Muscle layer of colon (tissue), 2 donors: Measurements from ENCODE around the gene ARSH.
"Not testable (repeated sequence)": the region's sequence is repeated elsewhere in the genome, so short reads cannot be mapped to it uniquely, and the experiment has no call there.

ENCODE experiments used
- H3K27ac ChIP-seq: one replicate; pipeline ENCODE4 v1.7.0; 2013; ENCODE audit warnings: low read depth, mild to moderate bottlenecking, low read length, moderate library complexity
- H3K27me3 ChIP-seq, 2 donors: one replicate each; pipeline ENCODE4 v1.7.0; 2013; ENCODE audit warnings: low read length in 2 of 2, mild to moderate bottlenecking in 2 of 2; ENCODE audit not compliant: insufficient read depth in 2 of 2, control insufficient read depth in 1 of 2
- H3K36me3 ChIP-seq: one replicate; pipeline ENCODE4 v1.7.0; 2013; ENCODE audit warnings: mild to moderate bottlenecking, low read length; ENCODE audit not compliant: insufficient read depth
- H3K4me1 ChIP-seq: one replicate; pipeline ENCODE4 v1.7.0; 2013; ENCODE audit warnings: mild to moderate bottlenecking, low read length; ENCODE audit not compliant: insufficient read depth
- H3K4me3 ChIP-seq, 2 donors: one replicate each; pipeline ENCODE4 v1.7.0; 2013; ENCODE audit warnings: low read length in 2 of 2, low read depth in 1 of 2, mild to moderate bottlenecking in 1 of 2, moderate library complexity in 1 of 2
- H3K9ac ChIP-seq: one replicate; pipeline ENCODE4 v1.7.0; 2013; ENCODE audit warnings: low read length
- H3K9me3 ChIP-seq: one replicate; pipeline ENCODE4 v1.7.0; 2013; ENCODE audit warnings: mild to moderate bottlenecking, low read length
- donor health status: abdominal sarcoma.
- donor health status: Adenocarcinoma of cecum.

Gene ARSH, protein sequence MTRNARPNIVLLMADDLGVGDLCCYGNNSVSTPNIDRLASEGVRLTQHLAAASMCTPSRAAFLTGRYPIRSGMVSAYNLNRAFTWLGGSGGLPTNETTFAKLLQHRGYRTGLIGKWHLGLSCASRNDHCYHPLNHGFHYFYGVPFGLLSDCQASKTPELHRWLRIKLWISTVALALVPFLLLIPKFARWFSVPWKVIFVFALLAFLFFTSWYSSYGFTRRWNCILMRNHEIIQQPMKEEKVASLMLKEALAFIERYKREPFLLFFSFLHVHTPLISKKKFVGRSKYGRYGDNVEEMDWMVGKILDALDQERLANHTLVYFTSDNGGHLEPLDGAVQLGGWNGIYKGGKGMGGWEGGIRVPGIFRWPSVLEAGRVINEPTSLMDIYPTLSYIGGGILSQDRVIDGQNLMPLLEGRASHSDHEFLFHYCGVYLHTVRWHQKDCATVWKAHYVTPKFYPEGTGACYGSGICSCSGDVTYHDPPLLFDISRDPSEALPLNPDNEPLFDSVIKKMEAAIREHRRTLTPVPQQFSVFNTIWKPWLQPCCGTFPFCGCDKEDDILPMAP

DNA sequence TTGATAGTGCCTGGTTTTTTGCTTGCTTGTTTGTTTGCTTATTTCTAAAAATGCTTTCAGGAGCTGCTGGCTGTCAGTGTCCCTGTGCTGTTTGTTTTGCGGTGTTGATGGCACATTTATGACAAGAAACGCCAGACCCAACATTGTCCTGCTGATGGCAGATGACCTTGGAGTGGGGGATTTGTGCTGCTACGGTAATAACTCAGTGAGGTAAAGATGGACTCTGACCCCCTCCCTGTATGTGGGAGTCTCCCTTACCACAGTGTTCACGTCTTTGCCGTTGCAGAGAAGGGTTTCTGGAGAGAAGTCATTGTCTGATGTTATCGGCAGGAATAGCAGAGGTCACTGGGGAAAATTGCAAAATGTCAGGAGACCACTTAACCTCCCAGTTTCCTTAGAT, at the start of gene ARSH:
ARSH (plus strand) TSS at position 52 of the 400 bp plus-strand sequence; CDS start at position 119, 67 bp downstream.
- Histone ChIP-seq H3K36me3 (no peaks in the 10 kb centered on the region), H3K9me3 (peaks cover 3% of the 10 kb centered on the region), H3K9ac (no peak within 1 kb of the TSS), H3K4me3 (no peak within 1 kb of the TSS), H3K27ac (no peak within 1 kb of the TSS), H3K4me1 (no peaks in the 10 kb centered on the region), H3K27me3 (no peaks in the 10 kb centered on the region)

DNA sequence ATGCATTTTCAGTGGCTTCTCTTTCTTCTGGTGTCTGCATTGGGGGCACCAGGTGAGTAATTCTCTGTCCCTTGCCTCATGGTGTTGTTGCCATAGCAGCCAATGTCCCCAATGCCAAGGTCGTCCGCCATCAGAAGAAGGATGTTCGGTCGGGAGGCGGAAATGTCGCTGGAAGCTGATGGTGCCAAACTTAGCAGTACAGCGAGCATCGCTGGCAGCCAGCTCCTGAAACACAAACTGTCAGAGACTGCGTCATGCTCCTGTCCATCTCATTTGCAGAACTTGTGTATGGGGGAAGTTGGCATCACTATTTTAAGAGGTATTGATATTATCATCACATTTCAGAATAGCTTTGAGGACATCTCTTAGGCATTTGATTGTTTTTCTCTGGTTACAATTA, 48.1 kb upstream of the ARSH start:
- Histone ChIP-seq H3K4me3 (no peak overlapping the region), H3K9me3 (no peaks in the 10 kb centered on the region), H3K27ac (no peak overlapping the region), H3K36me3 (no peaks in the 10 kb centered on the region), H3K4me1 (no peaks in the 10 kb centered on the region), H3K27me3 (no peaks in the 10 kb centered on the region), H3K9ac (no peak overlapping the region)

DNA sequence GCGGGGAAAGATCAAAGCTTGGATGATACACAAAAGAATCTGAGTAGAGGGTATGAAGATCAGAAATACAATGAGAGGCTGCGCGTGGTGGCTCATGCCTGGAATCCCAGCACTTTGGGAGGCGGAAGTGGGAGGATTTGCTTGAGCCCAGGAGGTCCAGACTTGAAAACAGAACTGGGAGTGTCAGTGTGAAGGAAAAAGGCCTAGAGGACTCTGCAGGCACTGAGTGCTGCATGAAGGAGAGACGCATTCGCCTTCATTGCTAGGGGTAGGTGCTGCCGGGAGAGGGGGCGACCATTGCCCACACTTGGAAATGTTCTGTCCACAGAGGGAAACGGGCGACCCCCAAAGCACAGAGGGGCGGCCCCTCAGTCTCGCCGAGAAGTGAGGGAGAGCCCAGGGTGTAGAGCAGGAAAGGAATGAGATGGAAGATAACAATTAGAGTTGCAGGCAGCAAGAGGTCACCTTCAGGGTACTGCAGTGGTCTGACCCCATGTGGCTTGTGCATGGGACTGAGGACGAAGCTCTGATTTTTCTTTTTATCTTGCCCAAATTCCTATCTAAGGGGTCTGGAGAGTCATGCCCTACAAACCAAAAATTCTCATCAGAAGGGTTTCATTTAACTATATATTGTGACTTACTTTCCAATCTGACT, 45.4 kb upstream of the ARSH start:
- H3K9ac ChIP-seq: no peak overlapping the region
- no peak overlapping the region for H3K27ac ChIP-seq
- H3K27me3 ChIP-seq: no peaks in the 10 kb centered on the region

DNA sequence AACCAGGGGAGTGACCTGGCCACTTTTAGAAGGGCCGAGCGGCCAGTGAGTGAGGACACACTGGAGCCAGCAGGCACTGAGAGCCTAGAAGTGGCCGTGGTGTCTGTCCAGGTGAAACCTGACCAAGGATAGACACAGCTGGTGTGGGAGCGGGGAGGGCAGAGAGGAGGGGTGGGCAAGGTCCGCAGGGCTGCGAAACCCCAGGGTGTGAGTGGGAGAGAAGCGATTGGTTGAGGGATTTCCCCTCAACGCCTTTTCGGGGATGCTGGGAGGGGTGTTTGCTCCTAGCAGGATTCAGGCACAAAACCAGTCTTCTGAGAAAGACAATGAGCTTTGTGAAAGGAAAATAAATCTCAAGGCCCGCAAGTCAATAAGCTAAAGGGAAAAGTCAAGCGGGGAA, 44.0 kb upstream of the ARSH start:
- no peaks in the 10 kb centered on the region for H3K27me3 ChIP-seq
- no peaks in the 10 kb centered on the region for H3K36me3 ChIP-seq
- no peaks in the 10 kb centered on the region for H3K9me3 ChIP-seq
- H3K4me1 ChIP-seq: no peaks in the 10 kb centered on the region
- H3K4me3 ChIP-seq: no peak overlapping the region
- no peak overlapping the region for H3K9ac ChIP-seq
- no peak overlapping the region for H3K27ac ChIP-seq

More for the DNA sequence above, 45.4 kb upstream of the ARSH start:
- Histone ChIP-seq H3K36me3 (no peaks in the 10 kb centered on the region), H3K4me1 (no peaks in the 10 kb centered on the region), H3K9me3 (no peaks in the 10 kb centered on the region), H3K4me3 (no peak overlapping the region)

DNA sequence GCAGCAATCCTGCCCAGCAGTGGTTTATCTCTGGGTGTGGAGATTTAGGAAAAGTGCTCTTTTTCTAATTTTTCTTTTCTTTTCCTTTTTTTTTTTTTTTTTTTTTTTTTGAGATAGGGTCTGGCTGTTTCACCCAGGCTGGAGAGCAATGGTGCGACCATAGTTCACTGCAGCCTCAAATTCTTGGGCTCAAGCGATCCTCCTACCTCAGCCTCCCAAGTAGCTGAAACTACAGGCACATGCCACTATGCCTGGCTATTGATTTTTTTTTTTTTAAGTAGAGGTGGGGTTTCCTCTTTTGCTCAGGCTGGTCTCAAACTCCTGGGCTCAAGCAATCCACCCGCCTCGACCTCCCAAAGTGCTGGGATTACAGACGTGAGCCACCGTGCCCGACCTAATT, 42.9 kb upstream of the ARSH start:
- not testable (repeated sequence) for H3K27ac ChIP-seq

DNA sequence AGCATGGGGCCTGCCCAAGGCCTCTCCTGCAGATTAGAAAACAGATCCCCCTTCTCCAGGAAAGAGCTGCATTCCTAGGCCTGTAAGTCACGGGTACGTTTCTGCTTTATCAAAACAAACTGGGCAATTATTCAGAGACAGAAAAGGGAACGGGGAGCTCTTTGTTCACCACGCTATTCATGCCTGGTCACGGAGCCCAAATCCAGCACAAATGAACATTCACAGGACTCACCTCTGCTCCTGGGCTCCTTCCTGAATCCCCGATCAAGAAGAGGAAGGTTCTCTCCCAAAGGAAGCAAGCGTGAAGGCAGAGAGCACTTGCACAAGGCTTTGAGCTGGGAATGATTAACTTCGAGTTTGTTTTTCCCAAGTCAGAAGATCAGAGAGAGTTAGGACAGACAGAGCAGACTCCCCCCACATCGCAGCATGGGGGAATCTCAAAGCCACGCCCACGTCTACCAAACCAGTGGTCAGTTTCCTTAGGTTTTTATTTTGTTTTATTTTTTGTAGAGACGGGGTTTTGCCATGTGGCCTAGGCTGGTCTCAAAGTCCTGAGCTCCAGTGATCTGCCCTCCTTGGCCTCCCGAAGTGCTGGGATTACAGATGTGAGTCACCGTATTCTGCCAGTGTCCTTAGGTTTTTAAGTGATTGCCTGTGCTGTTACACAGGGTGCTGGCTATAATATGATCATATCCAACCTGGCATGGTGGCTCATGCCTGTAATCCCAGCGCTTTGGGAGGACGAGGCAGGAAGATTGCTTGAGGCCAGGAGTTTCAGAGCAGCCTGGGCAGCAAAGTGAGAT, 42.2 kb upstream of the ARSH start:
- H3K27me3 ChIP-seq, H3K36me3 ChIP-seq, H3K9ac ChIP-seq, H3K4me3 ChIP-seq, H3K27ac ChIP-seq, H3K4me1 ChIP-seq, H3K9me3 ChIP-seq: not testable (repeated sequence)

More for the DNA sequence above, 42.9 kb upstream of the ARSH start:
- not testable (repeated sequence) for H3K36me3 ChIP-seq, H3K9ac ChIP-seq, H3K4me1 ChIP-seq, H3K9me3 ChIP-seq, H3K27me3 ChIP-seq, H3K4me3 ChIP-seq

DNA sequence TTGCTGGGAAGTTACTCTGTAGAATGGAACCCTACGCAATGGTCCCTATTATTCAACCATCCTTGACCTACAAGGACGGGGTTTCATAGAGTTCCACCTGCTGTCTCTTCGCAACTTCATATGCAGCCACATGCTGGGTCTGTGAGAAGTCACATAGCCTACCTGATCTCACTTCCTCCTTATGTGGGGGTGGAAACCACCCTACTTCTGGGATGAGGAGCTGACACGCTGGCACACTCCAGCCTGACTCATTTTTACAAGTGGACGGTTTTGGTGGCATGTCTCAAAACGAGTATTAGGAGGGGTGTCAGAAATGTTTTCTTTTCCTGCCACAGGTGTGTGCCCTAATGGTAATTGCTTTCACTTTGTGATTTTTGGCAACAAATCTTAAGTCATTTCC, 40.4 kb upstream of the ARSH start:
- H3K27me3 ChIP-seq: no peaks in the 10 kb centered on the region
- H3K4me3 ChIP-seq: no peak overlapping the region
- no peaks in the 10 kb centered on the region for H3K9me3 ChIP-seq
- no peak overlapping the region for H3K27ac ChIP-seq
- H3K36me3 ChIP-seq: no peaks in the 10 kb centered on the region
- H3K4me1 ChIP-seq: no peaks in the 10 kb centered on the region
- H3K9ac ChIP-seq: no peak overlapping the region

DNA sequence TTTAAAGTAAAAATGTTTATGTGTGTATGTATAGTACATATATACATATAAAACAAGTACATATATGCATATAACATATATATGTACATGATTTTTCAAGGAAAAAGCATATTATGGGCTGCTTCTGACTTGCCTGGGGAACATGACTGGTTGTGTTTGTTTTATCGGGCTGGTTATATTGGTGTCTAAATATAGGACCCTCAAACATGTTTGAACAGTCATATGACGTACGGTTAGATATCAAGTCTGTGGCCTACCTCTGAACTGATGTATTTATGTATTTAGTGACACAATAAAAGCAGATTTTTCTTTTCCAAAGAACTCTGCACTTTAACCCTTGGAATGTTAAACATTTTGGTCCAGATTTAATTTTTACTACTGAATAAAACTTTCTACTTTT, 39.3 kb upstream of the ARSH start:
- no peaks in the 10 kb centered on the region for H3K27me3 ChIP-seq
- no peak overlapping the region for H3K27ac ChIP-seq
- no peak overlapping the region for H3K4me3 ChIP-seq

DNA sequence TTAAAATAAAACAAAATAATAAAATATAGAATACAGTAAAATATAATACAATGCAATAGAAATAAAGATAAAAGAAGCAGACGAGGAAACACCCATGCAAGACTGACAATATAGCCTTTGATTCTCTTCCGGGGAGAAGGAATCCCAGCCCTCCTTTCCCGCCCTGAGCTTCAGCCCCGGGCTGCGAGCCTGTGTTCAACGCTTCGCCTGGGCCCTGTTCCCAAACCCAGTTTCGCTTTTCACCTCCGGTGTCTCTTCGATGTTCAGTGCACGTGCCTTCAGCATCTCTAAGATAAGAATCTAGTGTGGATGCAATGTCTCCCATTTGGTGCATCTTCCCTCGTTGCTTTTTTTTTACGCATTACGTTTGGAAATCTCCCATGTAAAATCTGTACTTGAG, 38.8 kb upstream of the ARSH start:
- Histone ChIP-seq H3K9ac (no peak overlapping the region), H3K27me3 (no peaks in the 10 kb centered on the region), H3K4me3 (no peak overlapping the region)

More for the DNA sequence above, 39.3 kb upstream of the ARSH start:
- Histone ChIP-seq H3K9ac (no peak overlapping the region), H3K36me3 (no peaks in the 10 kb centered on the region), H3K4me1 (no peaks in the 10 kb centered on the region), H3K9me3 (no peaks in the 10 kb centered on the region)

DNA sequence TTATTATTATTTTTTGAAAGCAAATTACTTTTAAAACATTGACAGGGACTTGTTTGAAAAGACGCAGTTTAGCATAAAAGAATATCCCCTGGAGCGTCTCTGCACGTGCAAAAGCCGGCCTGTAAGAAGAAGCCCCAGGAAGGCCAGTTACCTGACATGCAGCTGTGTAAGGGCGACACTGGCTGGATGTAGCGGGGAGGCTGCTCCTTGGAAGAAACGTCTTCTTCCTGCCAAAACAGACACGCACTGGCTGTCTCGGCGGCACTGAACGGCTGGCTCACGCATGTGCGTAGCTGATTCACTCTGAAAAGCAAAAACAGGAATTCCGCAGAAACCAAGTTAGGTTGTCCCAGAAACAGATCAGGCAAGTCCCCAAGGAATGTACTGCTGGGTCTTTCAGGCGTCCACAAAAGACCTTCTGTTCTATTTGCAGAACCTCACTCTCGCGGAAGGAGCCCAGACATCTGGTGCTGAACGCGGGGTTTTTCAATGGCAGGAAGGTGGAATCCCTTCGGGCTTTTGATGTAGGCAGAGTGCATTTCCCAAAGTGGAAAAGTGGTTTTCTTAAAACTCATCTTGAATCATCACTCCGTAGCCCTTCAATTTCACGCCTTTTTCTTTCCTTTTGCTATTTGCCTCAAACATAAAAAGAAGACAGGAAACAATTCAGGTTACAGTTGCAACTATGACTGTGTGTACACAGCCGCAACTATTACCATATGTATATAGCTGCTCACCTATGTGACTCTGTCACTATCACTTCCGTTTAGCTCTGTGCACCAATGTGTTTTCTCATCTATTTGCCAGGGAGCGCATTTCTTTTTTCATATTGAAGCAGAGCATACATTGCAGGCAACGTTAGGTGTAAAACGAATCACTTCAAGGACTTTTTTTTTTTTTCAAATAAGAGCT, 38.1 kb upstream of the ARSH start:
- no peak overlapping the region for H3K9ac ChIP-seq
- H3K4me3 ChIP-seq: no peak overlapping the region
- no peaks in the 10 kb centered on the region for H3K36me3 ChIP-seq
- H3K27me3 ChIP-seq: no peaks in the 10 kb centered on the region
- no peaks in the 10 kb centered on the region for H3K9me3 ChIP-seq
- H3K4me1 ChIP-seq: no peaks in the 10 kb centered on the region
- H3K27ac ChIP-seq: no peak overlapping the region

More for the DNA sequence above, 38.8 kb upstream of the ARSH start:
- Histone ChIP-seq H3K36me3 (no peaks in the 10 kb centered on the region), H3K9me3 (no peaks in the 10 kb centered on the region), H3K27ac (no peak overlapping the region), H3K4me1 (no peaks in the 10 kb centered on the region)
